C4-2B (cell line): ENCODE results near the gene TTYH3.

Source experiments
- CTCF ChIP-seq: fragments of 450-650 bp; conservative IDR thresholded peaks from 2 replicates; pipeline ENCODE4 v1.5.1; 2017; ENCODE audit warnings: mild to moderate bottlenecking
- ZFX ChIP-seq: fragments of 450-650 bp; IDR thresholded peaks from 2 replicates; pipeline ENCODE4 v1.6.1; 2017

- TF ChIP-seq CTCF (no peak), ZFX (no peak)
Observed at GRCh38 chr7:2651336-2651735, 19.6 kb downstream of the TTYH3 start.
